ENCODE results near the gene COTL1. TPM values are rescaled to one million over a fixed set of nuclear protein-coding genes. Genes with fewer than 3 reads are reported as not detected.
A peak's percentile ranks its signal among the peaks of the same experiment; 100 is the strongest.

COTL1 gene
- total and polyA plus RNA-seq, 2 of the 13 experiments (the other 11 are each of a cell fraction or from before 2014, with no cell fraction given) = 8.7 to 16.9 TPM

GRCh38 chr16:84648595-84649510, 31.0 kb upstream of the COTL1 start (continued):
- TF ChIP-seq ZFP91 (CRISPR knock-in tag; IDR thresholded peaks at IDR 0.05; ENCODE audit: borderline replicate concordance) (peak; percentile 63; the same call in 1 of the 2 replicates), THAP7 (CRISPR knock-in tag; IDR thresholded peaks at IDR 0.05) (no peak), ZNF792 (CRISPR knock-in tag; IDR thresholded peaks at IDR 0.05) (no peak), HNRNPLL (IDR thresholded peaks at IDR 0.05; ENCODE audit: low read depth, low read length, poor library complexity, severe bottlenecking) (peak; percentile 78), TFAP4 (IDR thresholded peaks at IDR 0.05; ENCODE audit: borderline replicate concordance, low read depth) (no peak), CBX1 (IDR thresholded peaks at IDR 0.05; ENCODE audit: low read depth) (no peak), THYN1 (CRISPR knock-in tag; IDR thresholded peaks at IDR 0.05; ENCODE audit: borderline replicate concordance, low read depth) (no peak), KDM5A (IDR thresholded peaks at IDR 0.05; ENCODE audit: borderline replicate concordance, low read length) (no peak), MBNL3 (CRISPR knock-in tag; conservative IDR thresholded peaks at IDR 0.05) (no peak), ZNF276 (CRISPR knock-in tag; IDR thresholded peaks at IDR 0.05; ENCODE audit: low read depth) (no peak), RARA (CRISPR knock-in tag; IDR thresholded peaks at IDR 0.05) (peak; percentile 76), NKX3-1 (CRISPR knock-in tag; IDR thresholded peaks at IDR 0.05) (no peak), MXD4 (CRISPR knock-in tag; IDR thresholded peaks at IDR 0.05) (peak; percentile 49; the same call in 1 of the 2 replicates), POLR2A (IDR thresholded peaks at IDR 0.05; ENCODE audit: insufficient read depth in 1 of 2, low read depth in 2 of 2, low read length in 2 of 2) (no peak), ZNF629 (CRISPR knock-in tag; conservative IDR thresholded peaks at IDR 0.05) (no peak; the same call in 1 of the 2 replicates), ZNF614 (CRISPR knock-in tag; IDR thresholded peaks at IDR 0.05; ENCODE audit: borderline replicate concordance) (no peak), FOXP1 (IDR thresholded peaks at IDR 0.05) (no peak), FOXP1 (CRISPR knock-in tag; IDR thresholded peaks at IDR 0.05) (peak; percentile 15; the same call in 1 of the 2 replicates), TAF15 (IDR thresholded peaks at IDR 0.05; ENCODE audit: low read depth, low read length, poor library complexity, severe bottlenecking) (no peak), MATR3 (CRISPR knock-in tag; IDR thresholded peaks at IDR 0.05) (no peak), NFATC3 (CRISPR knock-in tag; IDR thresholded peaks at IDR 0.05) (no peak), TRIM24 (CRISPR knock-in tag; IDR thresholded peaks at IDR 0.05) (no peak), JUND (CRISPR knock-in tag; IDR thresholded peaks at IDR 0.05) (no peak), MTA1 (CRISPR knock-in tag; IDR thresholded peaks at IDR 0.05; ENCODE audit: borderline replicate concordance) (peak; percentile 63; the same call in 1 of the 2 replicates), SATB2 (CRISPR knock-in tag; IDR thresholded peaks at IDR 0.05) (no peak)
